ENCODE measurements around the gene DPP10. TPM values are rescaled to one million over a fixed set of nuclear protein-coding genes. Genes with fewer than 3 reads are reported as not detected.

Gene DPP10
- total RNA-seq, 1 experiment from 2014 or later: not detected

DNA sequence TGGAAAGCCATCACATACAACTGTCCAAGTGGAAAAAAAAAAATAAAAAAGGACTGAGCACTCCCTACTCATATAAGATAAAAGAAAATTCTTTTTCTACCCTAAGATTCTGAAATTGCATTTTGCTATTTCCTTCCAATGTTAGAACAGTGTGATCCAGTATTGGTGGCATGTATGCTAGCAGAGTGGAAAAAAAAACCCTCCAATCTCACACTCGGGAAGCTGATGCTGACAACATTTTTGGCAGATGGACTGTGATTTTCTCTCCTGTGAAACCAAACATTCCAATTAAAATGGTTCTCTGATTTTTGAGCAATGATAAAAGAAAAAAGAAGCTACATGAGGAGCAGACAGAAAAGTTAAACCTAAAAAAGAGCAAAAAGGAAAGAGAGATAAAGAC lies 419.8 kb downstream of the DPP10 start:
- BruUV-seq (replicated peaks): no TSS peak
- TF ChIP-seq, protein P1, sequence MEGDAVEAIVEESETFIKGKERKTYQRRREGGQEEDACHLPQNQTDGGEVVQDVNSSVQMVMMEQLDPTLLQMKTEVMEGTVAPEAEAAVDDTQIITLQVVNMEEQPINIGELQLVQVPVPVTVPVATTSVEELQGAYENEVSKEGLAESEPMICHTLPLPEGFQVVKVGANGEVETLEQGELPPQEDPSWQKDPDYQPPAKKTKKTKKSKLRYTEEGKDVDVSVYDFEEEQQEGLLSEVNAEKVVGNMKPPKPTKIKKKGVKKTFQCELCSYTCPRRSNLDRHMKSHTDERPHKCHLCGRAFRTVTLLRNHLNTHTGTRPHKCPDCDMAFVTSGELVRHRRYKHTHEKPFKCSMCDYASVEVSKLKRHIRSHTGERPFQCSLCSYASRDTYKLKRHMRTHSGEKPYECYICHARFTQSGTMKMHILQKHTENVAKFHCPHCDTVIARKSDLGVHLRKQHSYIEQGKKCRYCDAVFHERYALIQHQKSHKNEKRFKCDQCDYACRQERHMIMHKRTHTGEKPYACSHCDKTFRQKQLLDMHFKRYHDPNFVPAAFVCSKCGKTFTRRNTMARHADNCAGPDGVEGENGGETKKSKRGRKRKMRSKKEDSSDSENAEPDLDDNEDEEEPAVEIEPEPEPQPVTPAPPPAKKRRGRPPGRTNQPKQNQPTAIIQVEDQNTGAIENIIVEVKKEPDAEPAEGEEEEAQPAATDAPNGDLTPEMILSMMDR (IDR thresholded peaks at IDR 0.05; ENCODE audit: unreplicated experiment): no peak
- H3K27me3 Mint-ChIP-seq (ENCODE audit: unreplicated experiment): no peaks in the 10 kb centered on the region
- intact Hi-C loops (cut with micrococcal nuclease; ENCODE audit: unreplicated experiment): no loop called here
- no peaks in the 10 kb centered on the region for H3K36me3 Mint-ChIP-seq (ENCODE audit: insufficient read depth, unreplicated experiment)
- no peak overlapping the region for H3K27ac Mint-ChIP-seq (ENCODE audit: unreplicated experiment)
- no peaks in the 10 kb centered on the region for H3K4me1 Mint-ChIP-seq (ENCODE audit: low read depth, unreplicated experiment)
- DNase-seq: no peak
- H3K9me3 Mint-ChIP-seq (ENCODE audit: low read depth, unreplicated experiment): peaks cover 16% of the 10 kb centered on the region
- CTCF ChIA-PET: no interaction called here
- no peak overlapping the region for H3K4me3 Mint-ChIP-seq (ENCODE audit: low read depth, unreplicated experiment)

DNA sequence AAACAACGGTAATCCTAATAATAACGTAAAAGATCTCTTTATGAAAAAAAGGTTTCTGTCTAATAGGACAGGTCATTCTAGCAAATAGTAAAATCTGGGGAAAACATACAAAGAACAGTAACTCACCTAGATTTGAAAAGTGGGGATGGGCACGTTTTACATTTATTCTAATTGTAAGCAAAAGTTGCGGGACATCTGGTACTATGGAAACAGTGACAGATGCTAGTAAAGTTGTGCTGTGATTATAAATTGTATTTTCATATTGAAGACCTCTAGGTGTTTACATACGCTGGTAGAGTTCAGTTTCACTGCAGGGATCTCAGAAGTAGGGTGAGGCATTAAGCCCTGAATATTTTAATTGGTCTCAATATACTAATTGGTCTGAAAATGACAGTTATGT lies 422.5 kb downstream of the DPP10 start:
- no peaks in the 10 kb centered on the region for H3K4me1 Mint-ChIP-seq (ENCODE audit: low read depth, unreplicated experiment)
- H3K27me3 Mint-ChIP-seq (ENCODE audit: unreplicated experiment): no peaks in the 10 kb centered on the region
- DNase-seq: no peak
- peaks cover 16% of the 10 kb centered on the region for H3K9me3 Mint-ChIP-seq (ENCODE audit: low read depth, unreplicated experiment)
- no TSS peak for BruUV-seq (replicated peaks)
- TF ChIP-seq, protein P1 (IDR thresholded peaks at IDR 0.05; ENCODE audit: unreplicated experiment): no peak
- H3K4me3 Mint-ChIP-seq (ENCODE audit: low read depth, unreplicated experiment): no peak overlapping the region
- no peaks in the 10 kb centered on the region for H3K36me3 Mint-ChIP-seq (ENCODE audit: insufficient read depth, unreplicated experiment)
- CTCF ChIA-PET: no interaction called here
- no peak overlapping the region for H3K27ac Mint-ChIP-seq (ENCODE audit: unreplicated experiment)
- intact Hi-C loops (cut with micrococcal nuclease; ENCODE audit: unreplicated experiment): no loop called here

DNA sequence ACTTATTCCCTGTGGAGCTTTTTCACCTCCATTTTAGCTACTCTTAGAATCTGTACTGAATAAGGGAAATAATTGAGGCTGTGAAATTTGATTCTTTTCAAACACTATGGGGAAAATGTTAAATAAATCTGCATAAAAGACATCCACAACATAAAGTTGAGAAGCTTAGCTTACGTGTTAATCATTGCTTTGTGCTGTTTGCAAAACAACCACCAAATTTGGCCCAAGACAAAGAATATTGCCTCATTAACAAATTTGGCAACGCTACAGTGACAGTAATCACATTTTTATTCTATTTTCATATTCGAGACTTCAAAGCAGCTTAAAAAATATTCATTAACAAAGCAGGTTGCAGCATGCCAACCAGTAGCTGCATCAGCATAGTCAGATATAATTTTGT lies 437.6 kb downstream of the DPP10 start:
- H3K9me3 Mint-ChIP-seq (ENCODE audit: low read depth, unreplicated experiment): peaks cover 6% of the 10 kb centered on the region
- TF ChIP-seq, protein P1 (IDR thresholded peaks at IDR 0.05; ENCODE audit: unreplicated experiment): no peak
- H3K4me1 Mint-ChIP-seq (ENCODE audit: low read depth, unreplicated experiment): no peaks in the 10 kb centered on the region
- no peak for DNase-seq
- CTCF ChIA-PET: no interaction called here
- intact Hi-C loops (cut with micrococcal nuclease; ENCODE audit: unreplicated experiment): no loop called here
- H3K36me3 Mint-ChIP-seq (ENCODE audit: insufficient read depth, unreplicated experiment): no peaks in the 10 kb centered on the region
- H3K27me3 Mint-ChIP-seq (ENCODE audit: unreplicated experiment): no peaks in the 10 kb centered on the region
- no TSS peak for BruUV-seq (replicated peaks)
- H3K4me3 Mint-ChIP-seq (ENCODE audit: low read depth, unreplicated experiment): no peak overlapping the region
- H3K27ac Mint-ChIP-seq (ENCODE audit: unreplicated experiment): no peak overlapping the region

DNA sequence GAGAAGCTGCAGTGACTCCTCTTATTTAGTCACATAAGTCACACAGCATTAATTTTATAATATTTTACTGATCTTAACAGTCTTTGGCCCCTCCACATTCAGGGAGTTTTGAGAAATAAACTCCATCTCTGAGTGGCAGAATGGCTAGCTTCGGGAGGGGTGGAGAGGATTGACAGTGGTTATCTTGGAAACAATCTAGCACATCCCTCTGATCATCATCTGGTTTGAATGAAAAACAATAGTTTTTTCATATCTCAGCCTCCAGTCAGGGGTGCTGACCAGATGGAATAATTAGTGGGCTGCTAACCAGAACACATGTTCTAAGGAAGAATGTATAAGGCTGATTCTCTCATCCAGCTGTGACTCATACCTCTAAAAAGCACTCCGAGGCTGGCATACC lies 477.5 kb downstream of the DPP10 start:
- no TSS peak for BruUV-seq (replicated peaks)
- Mint-ChIP-seq H3K27ac (ENCODE audit: unreplicated experiment) (no peak overlapping the region), H3K36me3 (ENCODE audit: insufficient read depth, unreplicated experiment) (no peaks in the 10 kb centered on the region), H3K4me1 (ENCODE audit: low read depth, unreplicated experiment) (no peaks in the 10 kb centered on the region), H3K4me3 (ENCODE audit: low read depth, unreplicated experiment) (no peak overlapping the region), H3K9me3 (ENCODE audit: low read depth, unreplicated experiment) (peaks cover 9% of the 10 kb centered on the region), H3K27me3 (ENCODE audit: unreplicated experiment) (no peaks in the 10 kb centered on the region)
- DNase-seq: no peak
- intact Hi-C loops (cut with micrococcal nuclease; ENCODE audit: unreplicated experiment): no loop called here
- CTCF ChIA-PET: no interaction called here
- TF ChIP-seq, protein P1 (IDR thresholded peaks at IDR 0.05; ENCODE audit: unreplicated experiment): no peak

DNA sequence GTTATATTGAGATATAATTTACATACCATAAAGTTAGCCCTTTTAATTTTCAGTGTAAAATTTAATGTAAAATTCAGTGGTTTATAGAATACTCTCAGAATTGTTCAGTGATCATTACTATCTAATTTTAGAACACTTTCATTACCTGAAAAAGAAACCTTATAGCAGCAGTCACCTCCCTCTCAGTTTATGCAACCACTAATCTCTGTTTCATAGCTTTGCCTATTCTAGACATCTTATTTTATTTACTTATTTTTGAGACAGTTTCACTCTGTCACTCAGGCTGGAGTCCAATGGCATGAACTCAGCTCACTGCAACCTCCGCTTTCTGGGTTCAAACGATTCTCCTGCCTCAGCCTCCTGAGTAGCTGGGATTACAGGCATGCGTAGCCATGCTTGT lies 479.6 kb downstream of the DPP10 start:
- Mint-ChIP-seq H3K36me3 (ENCODE audit: insufficient read depth, unreplicated experiment) (no peaks in the 10 kb centered on the region), H3K9me3 (ENCODE audit: low read depth, unreplicated experiment) (peaks cover 9% of the 10 kb centered on the region), H3K4me3 (ENCODE audit: low read depth, unreplicated experiment) (no peak overlapping the region), H3K4me1 (ENCODE audit: low read depth, unreplicated experiment) (no peaks in the 10 kb centered on the region), H3K27me3 (ENCODE audit: unreplicated experiment) (no peaks in the 10 kb centered on the region), H3K27ac (ENCODE audit: unreplicated experiment) (no peak overlapping the region)
- CTCF ChIA-PET: no interaction called here
- no peak for DNase-seq
- no TSS peak for BruUV-seq (replicated peaks)
- TF ChIP-seq, protein P1 (IDR thresholded peaks at IDR 0.05; ENCODE audit: unreplicated experiment): no peak
- intact Hi-C loops (cut with micrococcal nuclease; ENCODE audit: unreplicated experiment): no loop called here
